Measurements from ENCODE around the gene EPC1. TPM values are rescaled to one million over a fixed set of nuclear protein-coding genes. Genes with fewer than 3 reads are reported as not detected.

The EPC1 gene
- total RNA-seq, 1 donor from 2014 or later = 45.4 TPM

DNA sequence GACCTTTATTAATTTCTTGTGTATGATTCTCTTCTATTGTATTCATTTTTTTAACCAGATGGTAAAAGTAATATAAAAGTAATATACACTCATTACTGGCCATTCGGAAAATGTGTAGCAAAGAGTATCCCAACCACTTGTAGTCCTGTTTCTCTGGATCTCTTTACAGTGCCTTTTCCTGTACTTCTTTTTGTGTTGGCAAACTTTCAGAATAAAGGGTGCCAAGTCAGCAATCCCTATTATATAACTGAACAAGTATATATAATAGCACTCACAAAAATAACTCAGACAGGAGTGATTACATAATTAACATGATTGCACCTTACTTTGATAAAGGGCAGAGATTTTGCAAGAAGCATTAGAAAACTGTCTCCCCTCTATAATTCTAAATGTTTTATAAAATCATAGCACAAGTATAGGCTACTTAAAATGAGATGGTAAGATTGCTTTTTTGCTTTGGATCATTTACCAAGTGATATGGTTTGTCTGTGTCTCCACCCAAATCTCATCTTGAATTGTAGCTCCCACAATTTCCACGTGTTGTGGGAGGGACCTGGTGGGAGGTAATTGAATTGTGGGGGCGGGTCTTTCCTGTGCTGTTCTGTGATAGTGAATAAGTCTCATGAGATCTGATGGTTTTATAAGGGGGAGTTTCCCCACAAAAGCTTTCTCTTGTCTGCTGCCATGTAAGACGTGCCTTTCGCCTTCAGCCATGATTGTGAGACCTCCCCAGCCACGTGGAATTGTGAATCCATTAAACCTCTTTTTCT, 41.5 kb upstream of the EPC1 start:
- H3K79me2 ChIP-seq (ENCODE audit: low read depth) = no peaks in the 10 kb centered on the region
- H3K9ac ChIP-seq = no peak overlapping the region
- Mint-ChIP-seq H3K4me1 (no peaks in the 10 kb centered on the region), H3K4me3 (no peak overlapping the region), H3K36me3 (no peaks in the 10 kb centered on the region), H3K27me3 (ENCODE audit: insufficient read depth, low read depth) (peaks cover 3% of the 10 kb centered on the region), H3K9me3 (no peaks in the 10 kb centered on the region), H3K27ac (no peak overlapping the region)
- no peaks in the 10 kb centered on the region for H4K20me1 ChIP-seq (ENCODE audit: low read depth)
- TF ChIP-seq, protein P1, sequence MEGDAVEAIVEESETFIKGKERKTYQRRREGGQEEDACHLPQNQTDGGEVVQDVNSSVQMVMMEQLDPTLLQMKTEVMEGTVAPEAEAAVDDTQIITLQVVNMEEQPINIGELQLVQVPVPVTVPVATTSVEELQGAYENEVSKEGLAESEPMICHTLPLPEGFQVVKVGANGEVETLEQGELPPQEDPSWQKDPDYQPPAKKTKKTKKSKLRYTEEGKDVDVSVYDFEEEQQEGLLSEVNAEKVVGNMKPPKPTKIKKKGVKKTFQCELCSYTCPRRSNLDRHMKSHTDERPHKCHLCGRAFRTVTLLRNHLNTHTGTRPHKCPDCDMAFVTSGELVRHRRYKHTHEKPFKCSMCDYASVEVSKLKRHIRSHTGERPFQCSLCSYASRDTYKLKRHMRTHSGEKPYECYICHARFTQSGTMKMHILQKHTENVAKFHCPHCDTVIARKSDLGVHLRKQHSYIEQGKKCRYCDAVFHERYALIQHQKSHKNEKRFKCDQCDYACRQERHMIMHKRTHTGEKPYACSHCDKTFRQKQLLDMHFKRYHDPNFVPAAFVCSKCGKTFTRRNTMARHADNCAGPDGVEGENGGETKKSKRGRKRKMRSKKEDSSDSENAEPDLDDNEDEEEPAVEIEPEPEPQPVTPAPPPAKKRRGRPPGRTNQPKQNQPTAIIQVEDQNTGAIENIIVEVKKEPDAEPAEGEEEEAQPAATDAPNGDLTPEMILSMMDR (IDR thresholded peaks at IDR 0.05) = no peak
- TF ChIP-seq EZH2phosphoT487 (IDR thresholded peaks at IDR 0.05) = no peak
- TF ChIP-seq EZH2 (IDR thresholded peaks at IDR 0.05) = no peak
- no peaks in the 10 kb centered on the region for H3K4me1 ChIP-seq
- H3K27ac ChIP-seq = no peak overlapping the region
- no peaks in the 10 kb centered on the region for H3F3A ChIP-seq (ENCODE audit: low read depth)
- no peaks in the 10 kb centered on the region for H3K27me3 ChIP-seq
- DNase-seq (ENCODE audit: low spot score) = no peak
- no peaks in the 10 kb centered on the region for H3K9me3 ChIP-seq (ENCODE audit: low read depth)
- no peak overlapping the region for H3K4me2 ChIP-seq
- H2AFZ ChIP-seq (replicated peaks) = no peak overlapping the region
- no peak overlapping the region for H3K4me3 ChIP-seq
- H3K36me3 ChIP-seq = no peaks in the 10 kb centered on the region

DNA sequence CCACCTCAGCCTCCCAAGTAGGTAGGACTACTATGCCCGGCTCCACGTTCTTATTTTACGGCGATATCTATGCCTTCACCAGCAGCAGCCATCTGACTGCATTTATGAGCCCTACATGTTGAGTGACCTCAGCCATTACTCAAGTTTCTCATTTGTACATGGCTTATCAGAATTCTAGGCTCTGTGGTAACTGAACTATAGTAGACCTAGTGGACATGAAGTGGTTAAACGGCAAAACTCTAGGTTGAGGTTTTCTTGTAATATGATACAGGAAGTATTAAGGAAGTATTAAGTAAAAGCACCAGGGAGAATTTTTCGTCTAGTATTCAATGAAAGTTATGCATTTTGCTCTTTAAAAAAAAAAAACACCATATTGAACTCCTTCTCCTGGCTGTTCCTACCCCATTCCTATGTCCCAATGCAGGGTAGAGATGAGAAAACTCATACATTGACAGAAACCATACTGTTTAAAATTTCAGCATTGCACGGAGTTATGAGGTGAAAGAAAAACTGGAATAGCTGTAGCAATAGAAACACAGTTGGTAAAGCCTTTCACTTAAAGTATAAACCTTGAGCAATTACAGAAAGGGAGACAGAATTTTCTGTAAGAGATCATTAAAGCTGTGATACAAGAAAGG, 39.8 kb upstream of the EPC1 start:
- Histone ChIP-seq H3K4me3 (no peak overlapping the region), H3K9ac (no peak overlapping the region), H4K20me1 (ENCODE audit: low read depth) (no peaks in the 10 kb centered on the region), H3K27me3 (no peaks in the 10 kb centered on the region), H3K9me3 (ENCODE audit: low read depth) (no peaks in the 10 kb centered on the region), H3K4me1 (no peaks in the 10 kb centered on the region), H3K27ac (no peak overlapping the region), H3K4me2 (no peak overlapping the region), H3F3A (ENCODE audit: low read depth) (no peaks in the 10 kb centered on the region), H3K79me2 (ENCODE audit: low read depth) (no peaks in the 10 kb centered on the region), H3K36me3 (no peaks in the 10 kb centered on the region), H2AFZ (replicated peaks) (no peak overlapping the region)
- Mint-ChIP-seq H3K27ac (no peak overlapping the region), H3K36me3 (no peaks in the 10 kb centered on the region), H3K27me3 (ENCODE audit: insufficient read depth, low read depth) (peaks cover 5% of the 10 kb centered on the region), H3K4me1 (no peaks in the 10 kb centered on the region), H3K9me3 (no peaks in the 10 kb centered on the region), H3K4me3 (no peak overlapping the region)
- TF ChIP-seq EZH2 (IDR thresholded peaks at IDR 0.05) = no peak
- TF ChIP-seq, protein P1 (IDR thresholded peaks at IDR 0.05) = no peak
- TF ChIP-seq EZH2phosphoT487 (IDR thresholded peaks at IDR 0.05) = no peak
- DNase-seq (ENCODE audit: low spot score) = no peak

DNA sequence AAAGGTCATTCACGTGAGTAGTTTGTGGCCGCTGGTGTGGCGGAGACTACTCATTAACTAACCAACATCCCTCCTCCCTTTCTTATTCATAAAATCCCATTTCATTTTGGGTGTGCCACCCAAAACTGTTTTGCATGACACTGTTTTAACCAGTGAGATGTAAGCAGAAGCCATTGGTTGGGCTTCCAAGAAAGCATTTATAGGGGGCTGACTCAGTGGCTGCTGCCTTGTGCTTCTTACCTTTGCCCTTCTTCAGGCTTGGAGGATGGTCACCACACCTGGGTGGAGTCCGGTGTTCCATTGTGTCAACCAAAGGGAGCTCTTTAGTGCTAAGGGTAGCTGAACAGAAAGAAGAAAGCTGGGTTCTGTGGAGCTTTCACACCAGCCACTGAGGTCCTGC, 37.2 kb upstream of the EPC1 start:
- Histone ChIP-seq H4K20me1 (ENCODE audit: low read depth) (no peaks in the 10 kb centered on the region), H3K27ac (no peak overlapping the region), H3K4me1 (peaks cover 10% of the 10 kb centered on the region), H3K9ac (no peak overlapping the region), H3F3A (ENCODE audit: low read depth) (peaks cover 6% of the 10 kb centered on the region), H3K9me3 (ENCODE audit: low read depth) (no peaks in the 10 kb centered on the region), H2AFZ (replicated peaks) (no peak overlapping the region), H3K79me2 (ENCODE audit: low read depth) (no peaks in the 10 kb centered on the region), H3K36me3 (no peaks in the 10 kb centered on the region), H3K4me3 (no peak overlapping the region), H3K4me2 (no peak overlapping the region), H3K27me3 (no peaks in the 10 kb centered on the region)
- Mint-ChIP-seq H3K27me3 (ENCODE audit: insufficient read depth, low read depth) (peaks cover 8% of the 10 kb centered on the region), H3K36me3 (no peaks in the 10 kb centered on the region), H3K4me3 (no peak overlapping the region), H3K27ac (no peak overlapping the region), H3K9me3 (no peaks in the 10 kb centered on the region), H3K4me1 (peaks cover 2% of the 10 kb centered on the region)
- TF ChIP-seq, protein P1 (IDR thresholded peaks at IDR 0.05) = no peak
- TF ChIP-seq EZH2phosphoT487 (IDR thresholded peaks at IDR 0.05) (no peak), EZH2 (IDR thresholded peaks at IDR 0.05) (no peak)
- DNase-seq (ENCODE audit: low spot score) = no peak

Data from neural progenitor cell (in vitro differentiated cells).